Measurements from ENCODE around the gene RAB11FIP4. TPM values are rescaled to one million over a fixed set of nuclear protein-coding genes. Genes with fewer than 3 reads are reported as not detected.

RAB11FIP4 gene
- total and polyA plus RNA-seq, 2 of the 8 experiments (the other 6 are each of a cell fraction or from before 2014, with no cell fraction given): 21.7 to 53.2 TPM

GRCh38 chr17:31437720-31438400 lies 46.4 kb downstream of the RAB11FIP4 start:
- no peak overlapping the region for H3K4ac ChIP-seq (replicated peaks; ENCODE audit: insufficient read length, low read depth, low read length)
- no peak overlapping the region for H3K14ac ChIP-seq (ENCODE audit: insufficient read length)
- no peak overlapping the region for H3K23ac ChIP-seq (ENCODE audit: insufficient read length)
- ChIA-PET CTCF (ENCODE audit: partially characterized antibody) (interaction anchor here (0.6 to 17.3 kb wide), 30 partner anchors 8 to 405 kb away, joined by 3 to 325 read pairs (median 5); no protein-coding TSS in a partner anchor), POLR2A (ENCODE audit: partially characterized antibody) (interaction anchor here (0.6 to 1.4 kb wide), 5 partner anchors 12 to 80 kb away, joined by 3 to 4 read pairs (median 3); no protein-coding TSS in a partner anchor)
- H2AFZ ChIP-seq (ENCODE audit: low read length): no peak overlapping the region
- no peaks in the 10 kb centered on the region for H3K36me3 ChIP-seq (ENCODE audit: control insufficient read depth in 2 of 4, insufficient read depth in 4 of 4, low read length in 3 of 4)
- no peak overlapping the region for H2BK120ac ChIP-seq (replicated peaks; ENCODE audit: low read depth, low read length)
- H4K5ac ChIP-seq (ENCODE audit: insufficient read length, low read depth, low read length): no peak overlapping the region
- TF ChIP-seq ATF3 (IDR thresholded peaks at IDR 0.05; ENCODE audit: insufficient read depth, low read depth, low read length) (no peak), BRCA1 (IDR thresholded peaks at IDR 0.05; ENCODE audit: low read depth, low read length) (no peak), TCF12 (IDR thresholded peaks at IDR 0.05; ENCODE audit: low read depth, low read length) (no peak), TEAD4 (IDR thresholded peaks at IDR 0.05; ENCODE audit: low read depth, low read length) (no peak), SP2 (IDR thresholded peaks at IDR 0.05; ENCODE audit: low read length) (no peak), BCL11A (IDR thresholded peaks at IDR 0.05; ENCODE audit: low read depth in 2 of 2, low read length in 2 of 2) (no peak), JUND (IDR thresholded peaks at IDR 0.05; ENCODE audit: low read length) (no peak), TAF7 (optimal IDR thresholded peaks at IDR 0.05; ENCODE audit: borderline replicate concordance, low read depth, low read length) (no peak), SP1 (IDR thresholded peaks at IDR 0.05; ENCODE audit: low read depth, low read length) (no peak), GABPA (IDR thresholded peaks at IDR 0.05; ENCODE audit: borderline replicate concordance, insufficient read depth, low read length) (no peak), KDM5A (IDR thresholded peaks at IDR 0.05; ENCODE audit: low read length) (no peak), RXRA (IDR thresholded peaks at IDR 0.05; ENCODE audit: insufficient read depth, low read depth, low read length) (no peak), MAFK (IDR thresholded peaks at IDR 0.05; ENCODE audit: low read depth, low read length) (no peak), SP4 (IDR thresholded peaks at IDR 0.05; ENCODE audit: low read length) (no peak)
- no peak for FAIRE-seq
- H3K79me2 ChIP-seq (ENCODE audit: control insufficient read depth in 1 of 2, insufficient read depth in 2 of 2, low read length in 2 of 2): no peaks in the 10 kb centered on the region
- no peak overlapping the region for H3K27ac ChIP-seq (ENCODE audit: low read depth, low read length)
- no peak overlapping the region for H2BK5ac ChIP-seq (ENCODE audit: low read depth, low read length)
- no peaks in the 10 kb centered on the region; a peak in 1 of 7 replicates for H3K4me1 ChIP-seq (replicated peaks in 1 of 4; ENCODE audit: control insufficient read depth in 3 of 4, insufficient read depth in 4 of 4, low read length in 3 of 4)
- no peak overlapping the region for H3K9ac ChIP-seq (replicated peaks in 1 of 4; ENCODE audit: extremely low read depth in 1 of 4, low read depth in 3 of 4, low read length in 3 of 4)
- no peak overlapping the region for H2BK15ac ChIP-seq (ENCODE audit: low read length)
- no peak for DNase-seq (ENCODE audit: low read depth in 1 of 2, low spot score in 2 of 2)
- H3K18ac ChIP-seq (ENCODE audit: extremely low read depth, low read length): no peak overlapping the region
- no peak overlapping the region for H2BK12ac ChIP-seq (ENCODE audit: low read depth, low read length)
- 75% methylated on average over 11 of the region's 11 CpGs; no CpG with 5 or more reads in 1 of the 2 experiments for WGBS, 2 experiments (ENCODE audit: extremely low coverage in 1 of 2, insufficient coverage in 1 of 2, insufficient read length in 1 of 2, insufficient replicate concordance in 2 of 2, low coverage in 1 of 2, low lambda C conversion rate in 2 of 2, missing lambda C conversion rate in 1 of 2)
- no peaks in the 10 kb centered on the region for H3K23me2 ChIP-seq (ENCODE audit: low read depth, low read length)
- H4K91ac ChIP-seq (replicated peaks; ENCODE audit: insufficient read length, low read length): no peak overlapping the region
- no peaks in the 10 kb centered on the region for H3K27me3 ChIP-seq (replicated peaks in 1 of 4; ENCODE audit: control insufficient read depth in 3 of 4, extremely low read depth in 1 of 4, insufficient read depth in 3 of 4, low read length in 3 of 4)
- H3K4me2 ChIP-seq (ENCODE audit: insufficient read depth in 1 of 2, low read depth in 2 of 2, low read length in 2 of 2): no peak overlapping the region
- H4K8ac ChIP-seq (ENCODE audit: extremely low read depth, insufficient read depth, low read length): peak overlapping the region; percentile 35; the same call in 1 of the 2 replicates
- H3K56ac ChIP-seq (replicated peaks; ENCODE audit: insufficient read length, low read depth, low read length): no peak overlapping the region
- no peaks in the 10 kb centered on the region for H3K79me1 ChIP-seq (ENCODE audit: low read depth, low read length)
- H4K20me1 ChIP-seq (replicated peaks in 1 of 2; ENCODE audit: control insufficient read depth in 1 of 2, insufficient read depth in 2 of 2, low read length in 2 of 2): no peaks in the 10 kb centered on the region
- no peaks in the 10 kb centered on the region for H3K9me3 ChIP-seq (ENCODE audit: insufficient read depth in 2 of 2, low read depth in 1 of 2, low read length in 1 of 2)
- no peak overlapping the region for H2BK20ac ChIP-seq (ENCODE audit: low read length)
- no peak overlapping the region for H3K4me3 ChIP-seq (ENCODE audit: extremely low read depth in 1 of 4, insufficient read depth in 2 of 4, low read depth in 3 of 4, low read length in 4 of 4)
- H2AK5ac ChIP-seq (ENCODE audit: low read depth, low read length): no peak overlapping the region
